ENCODE results near the gene RGS7.
"Not testable (repeated sequence)": the region's sequence is repeated elsewhere in the genome, so short reads cannot be mapped to it uniquely, and the experiment has no call there.

Gene RGS7

GRCh38 chr1:241114699-241115233, 242.2 kb downstream of the RGS7 start:
- in situ Hi-C loops (cut with MboI; ENCODE audit: low pct_unique_long_range_greater_than_20kb, low sequenced_read_pairs) = no loop called here
- DNase-seq = no peak

- in situ Hi-C loops (cut with MboI; ENCODE audit: low pct_unique_long_range_greater_than_20kb, low sequenced_read_pairs) = no loop called here
- no peak for DNase-seq
These were observed 243.4 kb downstream of the RGS7 start for GRCh38 chr1:241113557-241113956.

DNA sequence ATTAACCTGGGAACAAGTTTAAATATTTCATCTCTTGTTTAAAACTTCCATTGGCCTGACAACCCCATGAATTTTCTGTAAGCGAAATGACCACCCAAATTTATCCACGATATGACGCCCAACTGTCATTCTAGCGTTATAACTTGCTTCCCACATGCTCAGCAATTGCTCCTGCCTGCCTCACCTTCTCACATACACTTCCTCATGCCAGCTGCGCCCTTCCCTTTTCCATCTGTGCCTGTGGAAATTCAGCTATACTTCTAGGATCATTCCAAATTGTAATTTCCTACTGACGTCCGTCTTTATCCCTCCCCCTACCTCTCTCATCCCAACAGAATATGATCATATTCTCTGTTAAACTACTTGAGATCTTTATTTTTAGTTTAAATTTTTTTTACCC, 248.0 kb downstream of the RGS7 start:
- DNase-seq = no peak
- in situ Hi-C loops (cut with MboI; ENCODE audit: low pct_unique_long_range_greater_than_20kb, low sequenced_read_pairs) = no loop called here

GRCh38 chr1:241105147-241105546, 251.9 kb downstream of the RGS7 start:
- DNase-seq = no peak
- in situ Hi-C loops (cut with MboI; ENCODE audit: low pct_unique_long_range_greater_than_20kb, low sequenced_read_pairs) = no loop called here

GRCh38 chr1:241102664-241103063, 254.3 kb downstream of the RGS7 start:
- in situ Hi-C loops (cut with MboI; ENCODE audit: low pct_unique_long_range_greater_than_20kb, low sequenced_read_pairs) = no loop called here

GRCh38 chr1:241101622-241102021, 255.4 kb downstream of the RGS7 start:
- in situ Hi-C loops (cut with MboI; ENCODE audit: low pct_unique_long_range_greater_than_20kb, low sequenced_read_pairs) = no loop called here
- no peak for DNase-seq

More at GRCh38 chr1:241102664-241103063, 254.3 kb downstream of the RGS7 start:
- no peak for DNase-seq

DNA sequence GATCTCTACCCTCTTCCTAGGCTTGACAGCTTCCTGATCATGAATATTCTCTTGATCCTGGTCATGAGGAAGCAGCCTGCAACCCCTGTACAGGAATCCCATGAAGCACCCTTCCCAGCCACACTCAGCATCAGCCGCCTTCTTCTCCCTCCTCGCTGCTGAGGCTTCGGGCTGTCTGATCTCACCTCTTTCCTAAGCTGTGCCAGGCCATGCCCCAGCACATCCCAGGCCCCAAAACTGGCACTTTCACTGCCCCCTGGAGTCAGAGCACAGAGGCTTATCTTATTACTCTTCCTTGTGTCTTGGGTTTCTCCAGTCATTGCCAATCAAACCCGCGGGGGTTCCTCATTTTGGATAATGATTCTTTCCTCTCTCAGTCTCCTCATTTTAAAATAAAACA, 259.5 kb downstream of the RGS7 start:
- no peak for DNase-seq
- in situ Hi-C loops (cut with MboI; ENCODE audit: low pct_unique_long_range_greater_than_20kb, low sequenced_read_pairs) = no loop called here

- in situ Hi-C loops (cut with MboI; ENCODE audit: low pct_unique_long_range_greater_than_20kb, low sequenced_read_pairs) = no loop called here
- no peak for DNase-seq
These were observed 260.0 kb downstream of the RGS7 start for GRCh38 chr1:241096982-241097381.

DNA sequence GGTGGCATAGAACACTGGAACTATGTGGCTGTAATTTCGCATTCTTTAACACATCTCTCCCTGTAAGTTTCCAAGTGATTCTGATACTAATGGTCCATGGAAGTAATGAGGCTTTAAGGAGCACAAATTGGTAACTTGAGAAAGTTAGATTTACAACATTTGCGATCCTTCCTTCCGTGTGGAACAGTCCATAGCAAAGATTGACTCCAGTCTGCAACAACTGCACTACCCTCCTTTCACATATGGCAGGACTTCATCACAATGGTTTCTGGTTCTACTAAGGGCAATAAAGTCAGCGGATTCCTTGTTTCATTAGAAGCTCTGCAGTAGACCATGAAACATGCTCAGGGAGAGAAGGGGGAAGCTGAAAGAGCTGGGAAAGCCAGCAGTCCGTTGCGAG, 261.2 kb downstream of the RGS7 start:
- in situ Hi-C loops (cut with MboI; ENCODE audit: low pct_unique_long_range_greater_than_20kb, low sequenced_read_pairs) = no loop called here
- no peak for DNase-seq

GRCh38 chr1:241090798-241091197, 266.2 kb downstream of the RGS7 start:
- in situ Hi-C loops (cut with MboI; ENCODE audit: low pct_unique_long_range_greater_than_20kb, low sequenced_read_pairs) = no loop called here
- no peak for DNase-seq

DNA sequence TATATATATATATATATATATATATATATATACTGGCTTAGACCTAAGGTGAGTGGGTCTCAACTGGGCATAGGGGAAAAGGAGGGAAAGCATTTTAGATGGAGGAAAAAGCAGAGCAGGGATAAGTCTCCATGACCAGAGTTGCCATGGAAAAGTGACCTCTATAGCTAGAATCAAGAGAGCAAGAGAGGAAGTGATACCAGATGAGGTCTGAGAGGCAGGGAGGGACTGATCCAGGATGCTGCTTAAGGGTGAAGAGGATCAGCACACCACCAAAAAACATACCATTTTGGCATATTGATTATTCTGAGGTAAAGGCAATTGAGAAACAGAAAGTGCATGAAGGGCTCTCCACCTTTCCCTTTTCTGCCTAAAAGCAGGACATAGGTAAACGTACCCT, 267.9 kb downstream of the RGS7 start:
- DNase-seq; in situ Hi-C loops (cut with MboI; ENCODE audit: low pct_unique_long_range_greater_than_20kb, low sequenced_read_pairs): not testable (repeated sequence)

DNA sequence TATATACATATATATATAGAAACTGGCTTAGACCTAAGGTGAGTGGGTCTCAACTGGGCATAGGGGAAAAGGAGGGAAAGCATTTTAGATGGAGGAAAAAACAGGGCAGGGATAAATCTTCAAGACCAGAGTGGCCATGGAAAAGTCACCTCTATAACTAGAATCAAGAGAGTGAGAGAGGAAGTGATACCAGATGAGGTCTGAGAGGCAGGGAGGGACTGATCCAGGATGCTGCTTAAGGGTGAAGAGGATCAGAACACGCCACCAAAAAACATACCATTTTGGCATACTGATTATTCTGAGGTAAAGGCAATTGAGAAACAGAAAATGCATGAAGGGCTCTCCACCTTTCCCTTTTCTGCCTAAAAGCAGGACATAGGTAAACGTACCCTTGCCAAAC, 268.9 kb downstream of the RGS7 start:
- in situ Hi-C loops (cut with MboI; ENCODE audit: low pct_unique_long_range_greater_than_20kb, low sequenced_read_pairs); DNase-seq: not testable (repeated sequence)

DNA sequence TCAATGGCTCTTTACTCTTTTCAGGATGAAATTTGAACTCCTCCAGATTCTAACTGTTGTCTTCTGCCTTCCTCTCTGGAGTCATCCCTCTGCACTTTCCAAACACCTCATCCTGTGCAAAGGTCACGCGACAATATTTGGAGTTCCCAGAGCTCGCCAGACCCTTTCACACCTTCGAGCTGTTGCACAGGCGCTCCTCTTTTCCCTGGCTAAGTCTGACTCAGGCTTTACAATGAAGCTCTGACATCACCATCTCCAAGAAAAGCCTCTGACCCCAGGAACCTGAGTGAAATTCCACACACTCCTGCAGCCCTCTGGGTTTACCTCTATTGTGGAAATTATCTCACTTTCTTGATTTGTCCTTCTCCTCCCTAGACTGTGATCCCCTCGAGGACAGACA, 270.3 kb downstream of the RGS7 start:
- in situ Hi-C loops (cut with MboI; ENCODE audit: low pct_unique_long_range_greater_than_20kb, low sequenced_read_pairs) = no loop called here
- DNase-seq = no peak

DNA sequence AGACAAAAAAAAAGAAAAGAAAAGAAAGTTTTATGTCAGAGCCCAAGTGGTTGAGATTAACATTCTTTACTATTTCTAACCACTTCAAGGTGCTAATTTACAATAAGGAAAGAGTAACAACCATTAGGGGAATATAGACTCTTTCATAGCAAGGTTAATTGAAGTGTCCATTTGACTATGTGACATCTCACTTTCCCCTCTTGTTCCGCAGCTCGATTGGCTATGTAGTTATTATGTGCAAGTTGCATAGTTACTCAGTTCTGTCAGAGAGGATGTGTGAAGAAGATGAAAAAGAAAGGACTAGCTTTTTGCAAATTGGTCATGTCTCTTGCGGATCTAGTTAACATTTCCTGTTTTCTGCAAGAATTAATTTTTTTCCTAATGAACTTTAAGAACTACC, 273.7 kb downstream of the RGS7 start:
- in situ Hi-C loops (cut with MboI; ENCODE audit: low pct_unique_long_range_greater_than_20kb, low sequenced_read_pairs) = no loop called here
- DNase-seq = no peak

- DNase-seq = no peak
- in situ Hi-C loops (cut with MboI; ENCODE audit: low pct_unique_long_range_greater_than_20kb, low sequenced_read_pairs) = no loop called here
These were observed 275.5 kb downstream of the RGS7 start for GRCh38 chr1:241081473-241081872.

- in situ Hi-C loops (cut with MboI; ENCODE audit: low pct_unique_long_range_greater_than_20kb, low sequenced_read_pairs) = no loop called here
- no peak for DNase-seq
These were observed 277.5 kb downstream of the RGS7 start for GRCh38 chr1:241079459-241079858.

DNA sequence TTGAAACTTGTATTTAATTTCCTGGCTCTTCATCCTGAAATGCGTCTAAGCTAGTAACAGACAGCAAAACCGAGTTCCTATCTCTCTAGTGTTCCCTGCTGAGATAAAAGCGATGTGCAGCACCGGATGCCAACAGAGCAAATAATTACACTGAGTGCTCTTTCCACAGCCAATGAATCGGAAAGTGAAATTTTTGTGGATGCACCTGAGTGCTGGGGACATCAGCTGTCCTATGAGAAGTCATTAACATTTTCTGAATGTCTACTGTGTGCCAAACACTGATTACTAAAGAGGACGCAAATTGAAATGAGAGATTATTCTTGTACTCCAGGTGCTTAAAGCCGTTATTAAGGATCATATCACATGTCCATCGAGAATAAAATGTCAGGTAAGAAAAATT, 278.0 kb downstream of the RGS7 start:
- in situ Hi-C loops (cut with MboI; ENCODE audit: low pct_unique_long_range_greater_than_20kb, low sequenced_read_pairs) = no loop called here
- DNase-seq = no peak

DNA sequence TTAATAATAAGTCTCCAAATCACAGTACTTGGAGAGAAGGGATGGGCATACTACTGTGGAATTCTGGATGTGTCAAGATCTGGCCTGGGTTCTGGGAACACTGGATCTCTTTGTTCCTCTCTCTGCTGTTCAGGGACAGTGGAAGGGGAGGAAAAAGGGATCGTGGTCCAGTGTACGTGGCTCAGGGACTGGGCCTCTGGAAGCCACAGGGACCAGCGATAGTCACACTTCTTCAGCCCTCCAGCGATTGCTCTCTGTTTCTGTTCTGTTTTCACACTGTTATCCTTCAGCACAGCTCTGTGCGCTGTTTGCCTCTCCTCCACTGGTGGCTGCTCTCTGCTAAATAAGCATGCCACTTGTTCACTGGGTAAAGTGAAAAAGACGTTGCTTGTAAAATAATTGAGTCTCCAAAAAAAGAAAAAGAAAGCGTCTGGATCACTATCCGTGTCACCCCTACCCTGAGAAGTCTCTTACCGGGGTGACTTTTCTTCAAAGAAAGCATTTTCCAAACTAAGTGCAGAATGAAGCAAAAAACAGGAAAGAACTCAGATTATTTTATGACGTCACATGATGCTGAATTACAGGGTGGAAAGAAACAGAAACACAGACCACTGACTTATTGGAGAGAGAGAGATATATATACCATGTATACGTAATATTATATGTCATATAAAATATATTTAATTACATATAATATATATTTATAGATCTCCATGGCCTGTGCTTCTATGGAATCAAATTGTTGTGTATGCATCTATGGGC, 279.4 kb downstream of the RGS7 start:
- in situ Hi-C loops (cut with MboI; ENCODE audit: low pct_unique_long_range_greater_than_20kb, low sequenced_read_pairs) = no loop called here
- no peak for DNase-seq

GRCh38 chr1:241074507-241074906, 282.5 kb downstream of the RGS7 start:
- DNase-seq = no peak

GRCh38 chr1:241068359-241068758, 288.6 kb downstream of the RGS7 start:
- DNase-seq = no peak
- in situ Hi-C loops (cut with MboI; ENCODE audit: low pct_unique_long_range_greater_than_20kb, low sequenced_read_pairs) = no loop called here

More at GRCh38 chr1:241074507-241074906, 282.5 kb downstream of the RGS7 start:
- in situ Hi-C loops (cut with MboI; ENCODE audit: low pct_unique_long_range_greater_than_20kb, low sequenced_read_pairs) = no loop called here

- in situ Hi-C loops (cut with MboI; ENCODE audit: low pct_unique_long_range_greater_than_20kb, low sequenced_read_pairs) = no loop called here
- DNase-seq = no peak
These were observed 293.7 kb downstream of the RGS7 start for GRCh38 chr1:241063276-241063675.
